Mucosa of rectum (tissue), 2 donors: ENCODE measurements around the gene GALNT8.
"Not testable (repeated sequence)": the region's sequence is repeated elsewhere in the genome, so short reads cannot be mapped to it uniquely, and the experiment has no call there.

Experiments used
- H3K27ac ChIP-seq, 2 donors: one replicate each; pipeline ENCODE4 v1.7.0; 2013; ENCODE audit warnings: inconsistent platforms in 2 of 2, low read depth in 2 of 2, low read length in 2 of 2
- H3K27me3 ChIP-seq, 2 donors: one replicate each; pipeline ENCODE4 v1.7.0; 2013; ENCODE audit warnings: low read length in 2 of 2; ENCODE audit not compliant: control insufficient read depth in 2 of 2, insufficient read depth in 2 of 2
- H3K36me3 ChIP-seq, 2 donors: one replicate each; pipeline ENCODE4 v1.7.0; 2013; ENCODE audit warnings: low read length in 2 of 2; ENCODE audit not compliant: control insufficient read depth in 2 of 2, insufficient read depth in 2 of 2
- H3K4me1 ChIP-seq, 2 donors: one replicate each; pipeline ENCODE4 v1.7.0; 2013; ENCODE audit warnings: low read length in 2 of 2, mild to moderate bottlenecking in 1 of 2; ENCODE audit not compliant: control insufficient read depth in 2 of 2, insufficient read depth in 2 of 2
- H3K4me3 ChIP-seq, 2 donors: one replicate each; pipeline ENCODE4 v1.7.0; 2013; ENCODE audit warnings: low read length in 2 of 2
- H3K9ac ChIP-seq, 2 donors: one replicate each; pipeline ENCODE4 v1.7.0; 2013; ENCODE audit warnings: low read length in 2 of 2, low read depth in 1 of 2, mild to moderate bottlenecking in 1 of 2
- H3K9me3 ChIP-seq, 2 donors: one replicate each; pipeline ENCODE4 v1.7.0; 2013; ENCODE audit warnings: low read length in 2 of 2; ENCODE audit not compliant: control insufficient read depth in 2 of 2
- donor health status: healthy.
- donor health status: Normal muscosa, but diverticular disease.

GALNT8 gene

DNA sequence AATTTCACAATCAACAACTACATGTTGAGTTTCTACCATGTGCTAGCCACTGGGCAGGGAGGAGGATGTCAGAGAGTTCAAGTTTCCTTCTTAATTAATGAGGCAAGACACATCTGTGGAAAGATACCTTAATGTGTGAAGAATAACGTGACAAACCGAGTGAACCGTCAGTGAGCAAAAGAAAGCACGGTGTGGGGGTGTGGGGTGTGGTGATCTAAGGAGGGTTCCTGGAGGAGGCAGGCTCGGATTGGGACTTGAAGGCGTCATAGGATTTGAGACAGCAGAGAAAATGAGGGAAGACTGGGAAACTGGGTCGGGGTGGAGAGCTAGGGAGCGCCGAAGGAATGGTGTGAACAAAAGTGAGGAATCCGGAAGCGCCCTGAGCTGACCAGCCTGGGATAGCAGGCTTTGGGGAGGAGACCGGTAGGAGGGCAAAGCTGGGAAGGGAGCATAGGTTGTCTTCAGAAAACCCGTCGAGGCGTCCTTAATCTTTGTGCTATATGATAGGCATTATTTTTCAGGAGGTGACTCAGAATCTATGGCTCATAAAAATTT is 22.3 kb downstream of the GALNT8 start:
- no peaks in the 10 kb centered on the region for H3K9me3 ChIP-seq
- H3K36me3 ChIP-seq: no peaks in the 10 kb centered on the region
- H3K4me3 ChIP-seq: no peak overlapping the region
- H3K4me1 ChIP-seq: peaks cover 0 to 4% of the 10 kb centered on the region in 2 donors
- H3K27ac ChIP-seq: no peak overlapping the region
- no peak overlapping the region for H3K9ac ChIP-seq
- H3K27me3 ChIP-seq: no peaks in the 10 kb centered on the region

DNA sequence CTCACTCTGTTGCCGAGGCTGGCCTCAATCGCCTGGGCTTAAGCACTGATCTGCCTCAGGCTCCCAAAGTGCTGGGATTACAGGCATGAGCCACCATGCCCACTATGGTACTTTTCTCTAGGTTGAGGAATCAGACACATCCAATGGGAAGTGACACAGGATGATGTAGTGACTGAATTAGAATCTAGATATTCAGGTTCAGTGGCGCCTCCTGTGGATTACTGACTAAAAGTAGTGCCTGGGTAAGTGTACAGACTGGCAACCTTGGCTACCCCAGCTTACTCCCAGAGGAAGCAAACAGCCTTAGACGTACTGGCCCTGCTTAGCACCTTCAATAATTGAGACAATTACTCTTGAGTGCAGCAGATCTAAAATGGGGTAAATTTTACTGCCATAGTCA is 22.8 kb downstream of the GALNT8 start:
- Histone ChIP-seq H3K36me3 (no peaks in the 10 kb centered on the region), H3K27me3 (no peaks in the 10 kb centered on the region), H3K4me3 (no peak overlapping the region), H3K9ac (no peak overlapping the region), H3K9me3 (no peaks in the 10 kb centered on the region), H3K27ac (no peak overlapping the region), H3K4me1 (no peaks in the 10 kb centered on the region)

DNA sequence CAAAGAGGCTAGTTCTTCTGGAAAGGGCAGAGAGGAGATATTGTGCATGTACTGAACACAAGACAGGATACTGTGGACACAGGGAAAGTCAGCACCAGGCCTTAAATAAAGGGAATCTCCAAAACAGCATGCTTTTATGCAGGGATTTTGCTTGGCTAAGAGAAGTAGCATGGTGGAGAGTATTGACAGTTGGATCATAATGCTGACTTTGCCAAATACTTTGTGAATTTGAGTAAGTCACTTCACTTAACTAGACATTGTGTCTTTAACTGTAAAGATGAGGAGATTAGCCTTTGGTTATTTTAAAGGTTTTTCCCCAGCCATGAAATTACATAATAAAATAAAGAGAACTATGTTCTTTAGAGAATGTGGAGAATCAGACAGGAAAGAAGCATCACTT is 24.5 kb downstream of the GALNT8 start:
- Histone ChIP-seq H3K4me1 (no peaks in the 10 kb centered on the region), H3K27me3 (no peaks in the 10 kb centered on the region), H3K9ac (no peak overlapping the region), H3K9me3 (no peaks in the 10 kb centered on the region), H3K4me3 (no peak overlapping the region), H3K27ac (no peak overlapping the region), H3K36me3 (no peaks in the 10 kb centered on the region)

DNA sequence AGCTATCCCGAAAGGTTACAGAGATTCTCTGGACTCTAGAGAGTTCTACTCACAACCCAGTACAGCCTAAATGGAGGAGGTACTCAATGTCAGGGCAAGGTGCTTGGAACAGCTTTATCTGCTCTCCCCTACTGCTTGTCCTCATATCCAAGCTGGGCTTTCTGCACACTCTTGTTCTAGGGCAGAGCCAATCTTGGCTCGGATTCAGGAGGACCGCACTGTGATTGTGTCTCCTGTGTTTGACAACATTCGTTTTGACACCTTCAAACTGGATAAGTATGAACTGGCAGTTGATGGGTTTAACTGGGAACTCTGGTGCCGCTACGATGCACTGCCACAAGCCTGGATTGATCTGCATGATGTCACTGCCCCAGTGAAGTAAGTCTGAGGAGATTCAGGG is 25.0 kb downstream of the GALNT8 start:
- no peaks in the 10 kb centered on the region for H3K27me3 ChIP-seq

DNA sequence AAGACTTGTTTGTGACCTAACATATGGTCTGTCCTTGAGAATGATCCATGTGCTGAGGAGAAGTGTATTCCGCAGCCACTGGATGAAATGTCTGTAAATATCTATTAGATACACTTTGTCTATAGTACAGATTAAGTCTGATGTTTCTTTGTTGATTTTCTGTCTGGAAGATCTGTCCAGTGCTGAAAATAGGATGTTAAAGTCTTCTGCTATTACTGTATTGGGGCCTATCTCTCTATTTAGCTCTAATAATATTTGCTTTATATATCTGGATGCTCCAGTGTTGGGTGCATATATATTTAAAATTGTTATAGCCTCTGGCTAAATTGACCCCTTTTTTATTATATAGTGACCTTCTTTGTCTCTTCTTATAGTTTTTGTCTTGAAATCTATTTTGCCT is 31.5 kb downstream of the GALNT8 start:
- not testable (repeated sequence) for H3K9me3 ChIP-seq, H3K36me3 ChIP-seq, H3K4me3 ChIP-seq, H3K9ac ChIP-seq, H3K27ac ChIP-seq, H3K27me3 ChIP-seq, H3K4me1 ChIP-seq

More for the DNA sequence above, 25.0 kb downstream of the GALNT8 start:
- no peak overlapping the region for H3K27ac ChIP-seq
- H3K9ac ChIP-seq: no peak overlapping the region
- no peak overlapping the region for H3K4me3 ChIP-seq
- no peaks in the 10 kb centered on the region for H3K9me3 ChIP-seq
- H3K36me3 ChIP-seq: no peaks in the 10 kb centered on the region
- no peaks in the 10 kb centered on the region for H3K4me1 ChIP-seq

DNA sequence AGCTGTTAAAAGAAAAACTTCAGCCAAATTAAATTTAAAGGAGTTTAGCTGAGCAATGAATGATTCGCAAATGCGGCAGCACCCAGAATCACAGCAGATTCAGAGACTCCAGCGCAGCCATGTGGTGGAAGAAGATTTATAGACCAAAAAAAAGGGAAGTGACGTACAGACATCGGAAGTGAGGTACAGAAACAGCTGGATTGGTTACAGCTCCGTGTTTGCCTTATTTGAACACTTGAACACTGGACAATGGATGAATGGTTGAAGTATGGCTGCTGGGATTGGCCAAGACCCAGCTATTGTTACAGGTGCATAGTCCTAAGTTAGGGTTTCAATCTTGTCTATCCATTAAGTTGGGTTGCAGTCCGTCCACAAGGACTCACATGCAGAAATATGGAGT is 42.6 kb downstream of the GALNT8 start:
- Histone ChIP-seq H3K9me3 (no peaks in the 10 kb centered on the region), H3K27ac (no peak overlapping the region), H3K9ac (no peak overlapping the region), H3K36me3 (no peaks in the 10 kb centered on the region), H3K27me3 (no peaks in the 10 kb centered on the region), H3K4me3 (no peak overlapping the region), H3K4me1 (no peaks in the 10 kb centered on the region)

DNA sequence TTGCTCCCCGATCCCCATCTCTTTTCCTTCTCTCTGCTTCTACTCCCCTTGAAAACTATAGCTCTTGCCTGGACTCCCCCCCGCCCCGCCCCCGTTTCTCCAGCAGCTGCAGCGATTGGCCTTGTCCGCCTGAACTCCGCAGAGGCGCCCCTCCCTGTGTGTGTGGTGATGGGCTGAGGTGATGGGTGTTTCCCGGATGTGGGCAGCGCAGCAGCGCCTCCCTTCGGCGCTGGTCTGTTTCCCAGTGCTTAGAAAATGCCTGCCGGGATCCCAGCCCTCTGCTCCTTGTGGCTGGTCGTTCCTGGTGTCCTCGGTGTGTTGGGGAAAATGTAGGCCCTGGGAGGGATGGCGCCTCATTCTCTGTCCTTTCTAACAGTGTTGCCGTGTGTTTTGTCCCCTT is 43.3 kb downstream of the GALNT8 start:
- no peaks in the 10 kb centered on the region for H3K27me3 ChIP-seq
- H3K4me3 ChIP-seq: no peak overlapping the region
- H3K4me1 ChIP-seq: no peaks in the 10 kb centered on the region
- H3K36me3 ChIP-seq: no peaks in the 10 kb centered on the region
- no peak overlapping the region for H3K9ac ChIP-seq
- H3K9me3 ChIP-seq: no peaks in the 10 kb centered on the region
- H3K27ac ChIP-seq: no peak overlapping the region

DNA sequence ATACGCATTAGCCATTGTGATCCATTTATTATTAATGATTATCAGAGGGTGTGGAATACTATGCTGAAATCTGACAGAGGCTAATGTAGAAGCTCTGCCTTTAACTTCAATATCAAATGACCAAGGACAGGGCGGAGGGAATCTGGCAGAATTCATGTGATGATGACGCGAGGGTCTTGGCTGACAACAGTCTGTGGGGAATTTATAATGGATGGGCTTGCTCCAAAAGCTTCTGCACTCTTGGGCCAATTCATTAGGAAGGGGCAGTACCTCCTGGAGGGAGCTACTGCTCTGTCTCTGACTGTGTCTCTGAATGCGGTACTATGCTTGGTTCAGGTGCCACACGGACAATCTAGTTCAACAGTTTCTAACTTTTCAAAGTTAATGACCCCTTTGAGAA is 46.2 kb downstream of the GALNT8 start:
- Histone ChIP-seq H3K4me3 (no peak overlapping the region), H3K4me1 (no peaks in the 10 kb centered on the region), H3K9me3 (no peaks in the 10 kb centered on the region), H3K27me3 (no peaks in the 10 kb centered on the region), H3K36me3 (no peaks in the 10 kb centered on the region), H3K27ac (no peak overlapping the region), H3K9ac (no peak overlapping the region)

- H3K4me1 ChIP-seq: no peaks in the 10 kb centered on the region
- no peak overlapping the region for H3K27ac ChIP-seq
- H3K36me3 ChIP-seq: no peaks in the 10 kb centered on the region
- no peak overlapping the region for H3K9ac ChIP-seq
- no peaks in the 10 kb centered on the region for H3K27me3 ChIP-seq
- H3K9me3 ChIP-seq: no peaks in the 10 kb centered on the region
- H3K4me3 ChIP-seq: no peak overlapping the region
Measured at GRCh38 chr12:4767186-4767585, 47.0 kb downstream of the GALNT8 start.

DNA sequence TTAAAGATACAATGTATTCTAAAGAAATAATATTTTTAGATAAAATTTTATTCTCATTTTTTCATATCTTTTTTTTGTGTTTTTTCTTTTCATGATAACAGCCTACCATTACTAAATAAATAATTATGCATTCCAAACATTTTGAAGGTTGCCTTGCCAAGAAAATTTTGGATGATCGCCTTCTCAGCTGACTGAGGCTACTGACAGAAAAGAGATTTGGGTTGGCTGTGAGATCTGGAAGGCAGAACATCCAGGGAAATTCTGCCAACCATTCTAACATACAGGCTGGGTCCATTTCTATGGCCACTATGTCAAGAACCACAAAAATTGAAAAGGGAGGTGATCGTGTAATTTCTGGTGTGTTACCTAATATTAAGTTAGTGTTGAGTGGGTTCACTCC is 48.1 kb downstream of the GALNT8 start:
- no peak overlapping the region for H3K4me3 ChIP-seq
- H3K9me3 ChIP-seq: no peaks in the 10 kb centered on the region
- H3K4me1 ChIP-seq: no peaks in the 10 kb centered on the region
- no peak overlapping the region for H3K9ac ChIP-seq
- H3K27me3 ChIP-seq: no peaks in the 10 kb centered on the region
- H3K27ac ChIP-seq: no peak overlapping the region
- H3K36me3 ChIP-seq: no peaks in the 10 kb centered on the region

DNA sequence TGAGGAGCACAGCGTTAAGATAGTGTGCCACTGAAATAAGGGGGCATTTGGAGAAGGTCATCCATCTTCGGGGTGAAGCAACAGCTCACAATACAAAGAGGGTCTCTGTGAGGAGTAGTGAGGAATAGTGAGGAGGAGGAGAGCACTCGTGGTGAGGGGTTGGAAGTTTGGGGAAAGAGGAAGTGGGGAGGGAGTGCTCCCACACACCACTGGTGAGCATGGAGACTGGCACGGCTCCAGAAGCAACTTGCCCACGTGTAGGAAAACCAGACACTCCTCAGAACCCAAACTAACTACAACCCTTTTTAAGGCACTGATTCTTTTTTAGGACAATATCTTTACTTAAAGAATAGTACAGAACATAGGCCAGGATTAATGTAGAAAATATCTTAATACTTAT is 48.9 kb downstream of the GALNT8 start:
- H3K4me3 ChIP-seq: no peak overlapping the region
- no peak overlapping the region for H3K9ac ChIP-seq
- no peaks in the 10 kb centered on the region for H3K4me1 ChIP-seq
- no peaks in the 10 kb centered on the region for H3K27me3 ChIP-seq
- no peak overlapping the region for H3K27ac ChIP-seq
- H3K9me3 ChIP-seq: no peaks in the 10 kb centered on the region
- H3K36me3 ChIP-seq: no peaks in the 10 kb centered on the region
